Naive thymus-derived CD8-positive, alpha-beta T cell (primary cell): ENCODE results near the gene ZNF254. TPM values are rescaled to one million over a fixed set of nuclear protein-coding genes. Genes with fewer than 3 reads are reported as not detected.

ENCODE experiments used
- ATAC-seq, 2 donors: fragments of 150-1000 bp; cut with Tn5 transposase in 1 of 2; sonication (Bioruptor Pico), chemical (Tn5 transposase) in 1 of 2; 1 replicate in 1 of 2; 2 replicates in 1 of 2; pipeline ENCODE4 v1.10.0; 2021; ENCODE audit warnings: mild to moderate bottlenecking in 2 of 2, moderate library complexity in 2 of 2
- POLR2A ChIA-PET: fragments of 350-600 bp; sonication (Branson Sonifier 250); formaldehyde crosslinking; loops from one replicate; lab custom pipeline; 2021; ENCODE audit warnings: antibody characterized with exemption; lab: Charles Lee
- DNase-seq, 10 donors: peaks; one replicate each; pipeline versions ENCODE4 v3.0.0 to v3.0.0-alpha.2; 2020 to 2022
- H3K27ac Mint-ChIP-seq, 10 donors: one replicate each; pipeline ENCODE4 v1.8.0; 2020 to 2022; ENCODE audit warnings: mild to moderate bottlenecking in 10 of 10, mixed read lengths in 10 of 10, moderate library complexity in 4 of 10, inconsistent platforms in 1 of 10
- H3K27me3 Mint-ChIP-seq, 5 donors: one replicate each; pipeline ENCODE4 v1.8.0; 2021 to 2022; ENCODE audit warnings: mixed read lengths in 5 of 5
- H3K36me3 Mint-ChIP-seq, 3 donors: one replicate each; pipeline ENCODE4 v1.8.0; 2020 to 2022; ENCODE audit warnings: mixed read lengths in 3 of 3, mild to moderate bottlenecking in 2 of 3, inconsistent platforms in 1 of 3
- H3K4me1 Mint-ChIP-seq, 4 donors: one replicate each; pipeline ENCODE4 v1.8.0; 2021 to 2022; ENCODE audit warnings: mixed read lengths in 4 of 4
- H3K4me3 Mint-ChIP-seq, 10 donors: one replicate each; pipeline ENCODE4 v1.8.0; 2020 to 2022; ENCODE audit warnings: mild to moderate bottlenecking in 10 of 10, mixed read lengths in 10 of 10, moderate library complexity in 6 of 10, inconsistent platforms in 1 of 10
- H3K9me3 Mint-ChIP-seq, 9 donors: one replicate each; pipeline ENCODE4 v1.8.0; 2020 to 2022; ENCODE audit warnings: mixed read lengths in 9 of 9, mild to moderate bottlenecking in 3 of 9, inconsistent platforms in 1 of 9, moderate library complexity in 1 of 9
- polyA plus RNA-seq, 3 donors: library from polyadenylated mRNA; unstranded; fragments of 300-500 nt; fragmentation: Illumina TruSeq; gene quantifications; one replicate each; pipeline ENCODE4 v1.2.3, GENCODE V29; 2021
- total RNA-seq, 8 experiments: library from RNA in 2 of 8; stranded (reverse) in 2 of 8; gene quantifications; one replicate each; pipeline ENCODE4 v1.2.3 and lab custom pipeline; 2021 to 2026

Gene ZNF254
- total and polyA plus RNA-seq, 5 experiments from 2014 or later, result 5.0 to 21.3 (median 8.0) TPM

DNA sequence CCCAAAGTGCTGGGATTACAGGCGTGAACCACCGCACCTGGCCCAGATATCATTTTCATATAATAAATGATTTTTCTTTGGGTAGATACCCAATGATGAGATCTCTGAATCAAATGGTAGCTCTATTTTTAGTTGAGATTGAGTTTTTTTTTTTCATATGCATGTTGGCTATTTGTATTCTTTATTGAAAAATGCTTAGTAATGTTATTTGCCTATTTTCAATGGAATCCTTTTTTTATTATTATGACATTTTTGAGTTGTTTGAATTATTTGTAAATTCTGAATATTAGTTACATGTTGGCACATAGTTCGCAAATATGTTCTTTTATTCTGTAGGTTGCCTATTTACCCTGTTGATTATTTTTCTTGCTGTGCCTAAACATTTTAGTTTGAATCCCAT lies 55.8 kb downstream of the ZNF254 start:
- no peaks in the 10 kb centered on the region for H3K4me1 Mint-ChIP-seq
- no peak overlapping the region for H3K4me3 Mint-ChIP-seq
- H3K27me3 Mint-ChIP-seq, result no peaks in the 10 kb centered on the region
- H3K36me3 Mint-ChIP-seq, result peaks cover 20 to 55% (median 40%) of the 10 kb centered on the region in 3 donors
- H3K9me3 Mint-ChIP-seq, result peaks cover 0 to 97% (median 50%) of the 10 kb centered on the region in 9 donors
- POLR2A ChIA-PET, result no interaction called here
- no peak overlapping the region for H3K27ac Mint-ChIP-seq
- ATAC-seq, result no peak
- no peak for DNase-seq

DNA sequence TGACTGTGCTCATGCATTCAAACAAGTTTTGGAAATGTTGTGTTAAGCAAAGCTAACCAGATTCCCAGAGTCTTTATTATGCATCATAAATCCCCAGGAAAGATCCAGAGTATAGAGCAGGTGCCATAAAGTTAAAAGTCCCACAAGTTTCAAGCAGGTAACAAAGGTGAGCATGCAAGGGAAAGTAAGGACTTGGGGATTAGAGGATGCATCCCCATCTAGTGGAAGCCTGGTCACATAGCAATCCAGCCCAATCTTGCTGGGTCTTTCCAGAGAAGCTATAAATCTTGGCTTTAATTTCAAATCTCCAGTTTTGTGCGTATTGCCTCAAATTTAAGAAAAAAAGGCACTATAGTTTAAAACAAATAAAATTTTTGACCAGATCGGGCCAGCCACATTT lies 72.7 kb downstream of the ZNF254 start:
- POLR2A ChIA-PET, result no interaction called here
- Mint-ChIP-seq H3K27me3 (no peaks in the 10 kb centered on the region), H3K4me3 (no peak overlapping the region), H3K4me1 (no peaks in the 10 kb centered on the region), H3K9me3 (peaks cover 18 to 95% (median 59%) of the 10 kb centered on the region in 9 donors), H3K36me3 (peaks cover 3 to 64% (median 56%) of the 10 kb centered on the region in 3 donors), H3K27ac (no peak overlapping the region)
- ATAC-seq (no peak), DNase-seq (no peak)

DNA sequence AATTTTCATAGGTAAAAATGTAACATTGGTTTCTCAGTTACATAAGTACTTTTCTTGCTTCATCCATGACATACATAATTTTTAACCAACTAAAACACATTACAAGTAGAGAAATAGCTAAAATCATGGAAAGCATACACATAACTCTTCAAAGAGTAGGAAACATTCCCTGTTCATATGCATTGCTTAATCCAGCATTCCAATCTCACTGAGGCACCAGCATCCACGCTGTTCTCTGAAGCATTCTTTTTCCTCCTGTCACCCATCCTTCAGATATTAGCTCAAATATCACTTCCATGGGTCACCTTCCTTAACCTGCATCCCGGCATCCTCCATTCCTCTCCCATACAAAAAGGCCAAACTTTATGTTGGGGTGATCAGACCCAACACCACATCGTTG lies 79.1 kb downstream of the ZNF254 start:
- peaks cover 27 to 94% (median 67%) of the 10 kb centered on the region in 9 donors for H3K9me3 Mint-ChIP-seq
- ATAC-seq (no peak), DNase-seq (no peak)
- peaks cover 0 to 5% (median 0%) of the 10 kb centered on the region in 5 donors for H3K27me3 Mint-ChIP-seq
- peaks cover 0 to 71% (median 53%) of the 10 kb centered on the region in 3 donors for H3K36me3 Mint-ChIP-seq
- no peak overlapping the region for H3K4me3 Mint-ChIP-seq
- POLR2A ChIA-PET, result no interaction called here
- H3K27ac Mint-ChIP-seq, result no peak overlapping the region
- H3K4me1 Mint-ChIP-seq, result no peaks in the 10 kb centered on the region

DNA sequence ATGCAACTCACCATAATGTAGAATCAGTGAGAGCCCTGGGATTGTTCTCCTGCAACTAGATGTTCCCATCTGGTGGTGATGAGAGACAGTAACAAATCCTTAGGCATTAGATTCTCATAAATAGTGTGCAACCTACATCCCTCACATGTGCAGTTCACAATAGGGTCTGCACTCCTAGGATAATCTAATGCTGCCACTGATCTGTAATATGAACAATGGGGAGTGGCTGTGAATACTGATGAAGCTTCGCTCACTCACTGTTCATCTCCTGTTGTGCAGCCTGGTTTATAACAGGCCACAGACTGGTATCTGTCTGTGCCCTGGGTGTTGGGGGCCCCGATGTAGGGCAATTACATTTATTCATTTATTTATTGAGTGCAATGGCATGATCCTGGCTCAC lies 86.9 kb downstream of the ZNF254 start:
- Mint-ChIP-seq H3K4me3 (no peak overlapping the region), H3K4me1 (no peaks in the 10 kb centered on the region), H3K36me3 (peaks cover 4 to 33% (median 30%) of the 10 kb centered on the region in 3 donors), H3K27me3 (peaks cover 0 to 7% (median 0%) of the 10 kb centered on the region in 5 donors), H3K9me3 (peaks cover 19 to 86% (median 44%) of the 10 kb centered on the region in 9 donors), H3K27ac (no peak overlapping the region)
- DNase-seq (no peak), ATAC-seq (no peak)
- POLR2A ChIA-PET, result no interaction called here

DNA sequence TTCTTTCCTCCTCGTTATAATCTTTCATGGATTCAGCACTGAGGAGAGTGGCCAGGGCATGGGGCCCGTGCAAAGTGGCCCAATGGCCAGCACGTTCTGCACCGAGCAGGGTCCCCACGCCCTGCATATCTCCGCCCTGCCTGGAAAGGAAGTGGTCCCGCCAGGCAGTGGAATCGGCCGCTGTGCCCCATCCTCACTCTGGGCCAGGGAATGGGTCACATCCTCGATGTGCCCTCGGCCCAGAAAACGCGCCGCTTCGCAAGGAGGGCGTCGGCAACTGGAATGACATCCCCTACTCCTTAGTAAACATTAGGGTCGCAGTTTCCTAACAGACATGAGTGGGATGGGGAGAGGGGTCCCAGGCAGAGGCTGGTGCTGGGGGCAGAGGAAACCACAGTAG lies 90.7 kb downstream of the ZNF254 start:
- Mint-ChIP-seq H3K36me3 (peaks cover 11 to 41% (median 13%) of the 10 kb centered on the region in 3 donors), H3K27me3 (peaks cover 0 to 17% (median 0%) of the 10 kb centered on the region in 5 donors), H3K4me3 (no peak overlapping the region), H3K4me1 (no peaks in the 10 kb centered on the region), H3K27ac (no peak overlapping the region), H3K9me3 (peaks cover 0 to 65% (median 29%) of the 10 kb centered on the region in 9 donors)
- ATAC-seq, result no peak
- no peak for DNase-seq
- POLR2A ChIA-PET, result no interaction called here

DNA sequence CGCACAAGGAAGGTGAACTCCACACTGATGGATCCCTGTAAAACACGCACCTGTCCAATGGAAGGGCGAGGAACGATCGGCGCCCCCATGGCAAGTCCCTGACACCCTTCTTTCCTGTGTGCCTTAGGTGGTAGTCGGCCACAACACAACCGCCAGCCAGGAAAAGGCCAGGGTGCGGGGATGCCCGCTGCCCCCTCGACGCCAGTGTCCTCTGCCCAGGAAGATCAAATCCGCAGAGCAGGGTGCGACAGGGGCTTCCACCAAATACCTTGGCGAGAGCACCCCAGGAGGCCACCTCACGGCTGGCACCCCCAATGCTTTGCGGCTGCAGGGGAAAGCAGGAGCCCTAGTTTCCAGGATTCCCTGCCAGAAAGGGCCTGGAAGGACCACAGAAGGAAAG lies 91.2 kb downstream of the ZNF254 start:
- peaks cover 11 to 41% (median 13%) of the 10 kb centered on the region in 3 donors for H3K36me3 Mint-ChIP-seq
- H3K27me3 Mint-ChIP-seq, result peaks cover 0 to 17% (median 0%) of the 10 kb centered on the region in 5 donors
- DNase-seq, result peak in 1 of 10 donors; percentile 60
- no peak overlapping the region for H3K27ac Mint-ChIP-seq
- no peaks in the 10 kb centered on the region for H3K4me1 Mint-ChIP-seq
- peak overlapping the region in 1 of 10 donors; percentile 29 for H3K4me3 Mint-ChIP-seq
- no peak for ATAC-seq
- H3K9me3 Mint-ChIP-seq, result peaks cover 0 to 62% (median 28%) of the 10 kb centered on the region in 9 donors
- POLR2A ChIA-PET, result no interaction called here

Other genes with a start within 250 kb of the ZNF254 start
- gene ZNF726, start 172.3 kb upstream of the ZNF254 start, total RNA-seq, result 1 to 10 TPM; 5.4 to 6.5 TPM
- gene ZNF726, start 172.3 kb upstream of the ZNF254 start, polyA plus RNA-seq, result 1 to 10 TPM; 1.5 to 3.8 (median 2.0) TPM